CD4-positive, alpha-beta T cell treated with Interleukin-4 for 4 hours (primary cell): ENCODE measurements around the gene DEPP1.

ENCODE experiments used
- DNase-seq: peaks from one replicate; pipeline ENCODE4 v3.0.0-alpha.2; 2020

Gene DEPP1

GRCh38 chr10:44950326-44951225 lies 28.0 kb downstream of the DEPP1 start:
- DNase-seq = no peak

GRCh38 chr10:44949915-44950314 lies 28.7 kb downstream of the DEPP1 start:
- DNase-seq = no peak

- DNase-seq = no peak
Observed at GRCh38 chr10:44949127-44949802, 29.3 kb downstream of the DEPP1 start.

- no peak for DNase-seq
Observed at GRCh38 chr10:44948642-44949041, 30.0 kb downstream of the DEPP1 start.

- DNase-seq = no peak
Observed at GRCh38 chr10:44947371-44948152, 31.0 kb downstream of the DEPP1 start.

GRCh38 chr10:44946205-44946604 lies 32.4 kb downstream of the DEPP1 start:
- no peak for DNase-seq

- DNase-seq = no peak
Observed at GRCh38 chr10:44944354-44944753, 34.3 kb downstream of the DEPP1 start.

- no peak for DNase-seq
Observed at GRCh38 chr10:44939691-44940401, 38.8 kb downstream of the DEPP1 start.

GRCh38 chr10:44938956-44939355 lies 39.7 kb downstream of the DEPP1 start:
- DNase-seq = no peak

- no peak for DNase-seq
Observed at GRCh38 chr10:44937196-44938005, 41.2 kb downstream of the DEPP1 start.

GRCh38 chr10:44936314-44936975 lies 42.2 kb downstream of the DEPP1 start:
- no peak for DNase-seq

- no peak for DNase-seq
Observed at GRCh38 chr10:44935966-44936295, 42.7 kb downstream of the DEPP1 start.

- no peak for DNase-seq
Observed at GRCh38 chr10:44935201-44935965, 43.2 kb downstream of the DEPP1 start.

- DNase-seq = no peak
Observed at GRCh38 chr10:44934416-44935200, 44.0 kb downstream of the DEPP1 start.

GRCh38 chr10:44933451-44934321 lies 44.9 kb downstream of the DEPP1 start:
- DNase-seq = no peak

- DNase-seq = peak; percentile 76
Observed at GRCh38 chr10:44932517-44933450, 45.8 kb downstream of the DEPP1 start.
